Putamen (tissue), 1 donor: ENCODE results near the gene VIPR2.

Experiments
- DNase-seq: peaks from one replicate; pipeline ENCODE4 v3.0.0-alpha.2; 2016; ENCODE audit warnings: low spot score

The VIPR2 gene

DNA sequence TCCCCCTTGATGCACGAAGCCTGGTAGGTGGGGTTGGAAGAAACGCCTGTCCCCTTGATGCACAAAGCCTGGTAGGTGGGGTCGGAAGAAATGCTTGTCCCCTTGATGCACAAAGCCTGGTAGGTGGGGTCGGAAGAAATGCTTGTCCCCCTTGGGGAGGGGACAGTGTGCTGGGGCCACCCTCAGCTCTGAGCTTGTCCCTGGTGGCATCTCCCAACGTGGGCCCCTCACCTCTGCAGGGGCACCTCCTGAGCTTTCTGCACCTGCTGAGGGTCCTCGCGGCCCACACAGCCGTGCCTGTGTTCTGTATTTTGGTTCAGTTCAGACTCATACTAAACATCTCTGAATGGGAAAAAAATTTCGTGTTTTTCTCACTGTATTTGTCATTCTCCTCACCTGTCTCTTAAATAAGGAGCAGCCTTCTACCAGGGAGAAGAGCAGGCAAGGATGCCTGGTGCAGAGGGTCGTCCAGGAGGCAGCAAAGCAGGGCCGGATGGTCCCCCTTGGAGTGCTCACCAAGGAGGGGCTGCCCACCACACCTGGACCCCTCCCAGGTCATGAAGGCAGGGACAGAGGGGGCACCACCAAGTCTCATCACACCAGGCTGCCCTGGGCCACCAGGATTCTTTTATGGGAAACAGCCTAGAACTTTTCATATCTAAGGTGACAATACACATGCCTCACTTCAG, 24.7 kb downstream of the VIPR2 start:
- no peak for DNase-seq

DNA sequence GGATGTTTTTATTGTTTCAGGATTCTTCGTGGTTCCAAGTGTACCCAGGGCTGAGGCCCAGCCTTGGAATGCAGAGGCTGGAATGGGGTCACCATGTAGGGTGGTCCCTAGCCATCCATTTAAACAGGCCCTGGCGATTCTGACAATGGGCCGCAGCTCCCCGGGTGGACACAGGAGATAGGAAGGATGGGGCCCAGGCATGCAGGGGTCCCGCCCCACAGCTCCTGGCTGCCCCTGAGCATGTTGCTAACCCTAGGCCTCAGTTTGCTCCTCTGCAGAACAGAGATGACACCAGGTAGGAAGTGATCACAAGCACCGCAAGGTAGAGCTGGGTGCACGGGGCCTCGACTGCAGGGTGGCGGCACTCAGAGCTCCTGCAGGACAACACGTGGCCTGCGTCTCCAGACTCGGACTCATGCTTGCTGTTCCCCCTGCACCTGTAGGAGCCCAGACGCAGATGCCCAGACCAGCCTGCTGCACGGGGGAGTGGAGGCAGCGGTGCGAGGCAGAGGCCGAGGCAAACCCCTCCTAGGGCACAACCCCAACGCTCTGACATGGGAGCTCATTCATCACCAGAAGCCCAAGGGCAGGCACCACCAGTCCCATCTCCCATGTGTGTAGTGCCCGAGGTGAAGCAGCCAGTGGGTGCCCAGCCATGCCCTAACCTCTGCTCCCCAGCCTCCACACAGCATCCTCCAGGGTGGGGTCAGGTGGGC, 25.5 kb downstream of the VIPR2 start:
- DNase-seq: no peak

GRCh38 chr7:159118623-159119022, 26.0 kb downstream of the VIPR2 start:
- no peak for DNase-seq

GRCh38 chr7:159118197-159118595, 26.5 kb downstream of the VIPR2 start:
- DNase-seq: no peak

DNA sequence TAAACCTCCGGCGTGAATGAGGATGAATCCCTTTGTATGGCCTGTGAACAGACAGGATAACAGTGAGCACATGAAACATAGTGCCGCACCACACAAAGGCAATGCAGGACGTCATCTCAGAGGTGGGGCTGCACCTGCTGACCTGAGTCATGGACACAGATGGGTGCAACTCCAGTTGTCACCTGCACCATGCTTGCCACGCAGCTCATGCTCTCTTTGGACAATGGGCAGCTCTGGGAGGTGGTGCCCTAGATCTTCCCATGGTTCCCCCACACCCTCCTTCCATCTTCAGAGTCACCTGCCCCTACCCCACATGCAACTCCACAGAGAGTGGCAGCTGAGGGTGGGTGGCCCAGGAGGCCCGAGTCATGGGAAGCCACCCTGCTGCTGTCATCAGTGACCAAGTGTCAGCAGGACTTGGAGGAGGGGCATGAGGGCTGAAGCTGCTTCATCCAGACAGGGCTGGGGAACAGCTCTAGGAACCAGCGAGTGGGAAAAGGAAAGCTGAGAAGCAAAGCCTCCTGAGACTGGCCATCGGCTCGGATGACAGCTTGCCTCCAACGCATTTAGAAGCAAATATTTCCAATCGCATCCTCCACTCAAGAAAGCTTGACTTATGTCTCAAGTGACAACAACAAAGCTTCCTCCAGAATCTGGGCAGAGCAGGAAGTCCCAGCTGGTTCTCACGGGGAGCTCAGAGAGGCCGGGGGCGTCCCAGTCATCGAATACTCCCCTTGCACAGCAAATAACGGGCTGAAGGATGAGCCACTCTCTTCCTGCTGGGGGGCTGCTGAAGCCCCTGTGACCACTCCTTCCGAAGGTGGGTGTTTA, 27.1 kb downstream of the VIPR2 start:
- DNase-seq: no peak

DNA sequence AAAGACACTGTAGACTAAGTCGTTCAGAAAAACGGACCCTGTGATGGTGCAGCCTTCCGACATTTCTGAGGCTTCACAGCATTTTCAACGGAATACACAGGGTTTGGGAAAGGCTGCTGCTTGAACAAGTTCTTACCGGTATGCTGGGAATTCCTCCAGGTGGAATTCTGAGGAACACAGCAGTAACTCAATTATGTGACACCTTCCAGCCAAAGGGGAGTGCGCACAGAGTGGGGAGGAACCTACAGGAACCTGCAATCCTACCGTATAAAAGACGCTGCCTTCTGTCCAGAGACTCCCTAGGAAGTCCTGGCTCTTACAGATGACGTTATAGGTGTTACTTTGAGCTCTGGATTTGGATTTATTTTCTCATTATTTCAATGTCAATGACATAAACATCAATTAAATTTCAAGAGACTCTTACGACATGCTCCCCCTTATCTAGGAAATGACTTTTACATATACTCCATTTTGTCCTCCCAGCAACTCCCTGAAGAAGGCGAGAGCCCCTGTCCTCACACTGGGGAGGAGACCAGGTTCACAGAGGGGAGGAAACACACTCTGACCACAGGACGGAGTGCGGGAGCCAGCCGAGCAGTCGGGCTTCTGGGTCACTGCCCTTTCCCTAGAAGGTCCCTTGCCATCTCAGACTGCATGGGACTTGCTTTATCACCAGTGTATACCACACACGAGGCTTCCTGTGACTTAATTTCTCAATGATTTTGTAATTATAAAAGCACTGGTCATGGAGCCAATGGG, 27.9 kb downstream of the VIPR2 start:
- DNase-seq: no peak

DNA sequence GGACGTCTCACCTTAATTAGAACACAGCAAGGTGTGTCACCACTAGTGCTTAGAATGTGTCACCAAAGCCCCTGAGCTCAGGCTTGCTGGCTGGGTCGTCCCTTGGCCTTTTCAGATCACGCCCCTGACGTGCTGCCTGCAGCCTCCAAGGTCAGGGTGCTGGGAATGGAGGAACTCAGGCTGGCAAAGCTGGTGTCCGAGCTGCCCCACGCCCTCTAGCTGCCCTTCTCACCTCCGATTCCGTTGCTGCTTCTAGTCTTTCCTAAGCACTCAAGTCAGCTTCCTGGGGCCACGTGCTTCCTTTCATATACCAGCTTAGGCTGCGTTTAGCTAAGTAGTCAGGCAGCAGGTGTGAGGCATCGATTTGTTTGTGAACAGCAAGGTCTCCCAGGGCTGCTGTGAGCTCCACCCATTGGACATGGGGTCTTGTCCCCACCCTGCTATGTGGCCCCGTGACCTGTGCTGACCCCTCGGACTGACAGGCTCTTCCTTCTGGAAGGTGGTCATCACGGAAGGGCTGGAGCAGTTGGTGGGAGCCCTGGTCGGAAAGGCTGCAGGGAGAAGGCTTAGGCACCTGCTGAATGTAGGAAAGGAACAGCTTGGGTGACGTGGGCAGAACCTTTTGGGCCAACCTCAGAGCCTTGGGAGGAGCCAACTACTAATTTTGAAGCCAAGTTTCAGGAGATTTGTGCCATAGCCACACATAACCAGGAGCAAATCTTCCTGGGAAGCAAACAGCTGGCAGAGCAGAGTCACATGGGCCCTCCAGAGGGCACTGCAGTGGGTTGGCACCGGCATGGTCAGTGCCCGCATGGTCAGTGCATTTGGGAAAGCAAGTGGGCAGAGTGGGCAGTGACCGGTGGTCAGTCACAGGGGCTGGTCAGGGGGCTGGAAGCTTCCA, 28.8 kb downstream of the VIPR2 start:
- DNase-seq: no peak

GRCh38 chr7:159114981-159115380, 29.7 kb downstream of the VIPR2 start:
- no peak for DNase-seq

DNA sequence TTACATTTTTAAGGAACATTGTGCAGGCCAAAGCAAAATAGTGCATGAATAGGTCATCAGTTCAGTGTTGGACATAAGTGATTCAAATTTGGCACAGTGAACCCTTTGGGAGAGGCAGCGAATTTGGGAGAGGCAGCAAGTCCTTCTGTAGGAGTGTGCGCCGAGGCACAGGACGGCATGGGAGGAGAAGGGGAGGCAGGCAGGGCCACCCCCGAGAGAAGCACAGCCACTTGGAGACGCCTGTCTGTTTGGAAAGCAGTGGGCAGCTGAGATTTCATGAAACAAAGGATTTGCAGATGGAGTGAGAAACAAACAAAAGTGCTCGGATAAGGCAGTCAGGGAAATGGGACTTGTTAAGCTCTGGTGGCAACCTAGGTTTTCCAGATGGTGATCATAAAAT, 30.6 kb downstream of the VIPR2 start:
- DNase-seq: no peak

DNA sequence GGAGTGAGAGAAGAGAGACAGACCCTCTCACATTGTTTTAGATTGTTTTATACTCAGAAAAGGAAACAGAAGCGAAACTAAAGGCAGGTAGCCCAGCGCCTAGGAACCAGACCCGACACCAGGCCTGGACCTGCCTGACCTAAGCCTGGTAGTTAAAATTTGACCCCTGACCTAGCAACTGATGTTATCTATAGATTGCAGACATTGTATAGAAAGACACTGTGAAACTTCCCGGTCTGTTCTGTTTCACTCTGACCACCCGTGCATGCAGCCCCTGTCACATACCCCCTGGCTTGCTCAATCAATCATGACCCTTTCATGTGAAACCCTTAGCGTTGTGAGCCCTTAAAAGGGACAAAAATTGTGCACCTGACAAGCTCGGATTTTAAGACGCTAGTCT, 31.6 kb downstream of the VIPR2 start:
- DNase-seq: no peak

DNA sequence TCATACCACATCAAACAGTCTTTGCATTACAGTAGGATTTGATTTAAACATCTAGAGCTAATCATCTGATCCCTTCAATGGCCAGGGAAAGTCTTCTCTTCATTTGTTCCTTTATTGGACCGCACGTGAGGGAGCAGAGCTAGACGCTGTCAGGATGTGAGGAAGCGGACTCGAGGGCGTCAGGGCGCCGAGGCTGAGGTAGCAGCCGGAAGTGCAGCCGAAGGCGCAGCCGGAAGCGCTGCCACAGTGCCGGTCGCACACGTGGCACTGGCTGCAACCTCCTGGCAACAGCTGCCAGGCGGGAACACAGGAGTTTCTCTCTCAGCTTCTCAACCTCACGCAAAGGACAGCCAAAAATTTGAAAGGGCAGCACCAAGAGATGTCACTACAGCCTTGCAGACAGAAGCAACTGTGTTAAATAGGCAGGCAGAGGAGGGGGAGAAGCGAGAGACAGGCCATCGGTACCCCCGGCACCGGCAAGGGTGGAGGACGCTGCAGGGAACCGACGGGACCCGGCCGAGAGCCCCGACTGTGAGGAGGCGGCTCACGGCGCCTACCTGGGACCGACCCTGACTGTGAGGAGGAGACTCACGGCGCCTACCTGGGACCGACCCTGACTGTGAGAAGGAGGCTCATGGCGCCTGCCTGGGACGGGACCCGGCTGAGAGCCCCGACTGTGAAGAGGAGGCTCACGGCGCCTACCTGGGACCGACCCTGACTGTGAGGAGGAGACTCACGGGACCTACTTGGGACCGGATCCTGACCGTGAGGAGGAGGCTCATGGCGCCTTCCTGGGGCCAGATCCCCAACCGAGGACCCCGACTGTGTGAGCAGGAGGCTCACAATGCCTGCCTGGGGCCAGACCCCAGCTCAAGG, 32.3 kb downstream of the VIPR2 start:
- DNase-seq: no peak

DNA sequence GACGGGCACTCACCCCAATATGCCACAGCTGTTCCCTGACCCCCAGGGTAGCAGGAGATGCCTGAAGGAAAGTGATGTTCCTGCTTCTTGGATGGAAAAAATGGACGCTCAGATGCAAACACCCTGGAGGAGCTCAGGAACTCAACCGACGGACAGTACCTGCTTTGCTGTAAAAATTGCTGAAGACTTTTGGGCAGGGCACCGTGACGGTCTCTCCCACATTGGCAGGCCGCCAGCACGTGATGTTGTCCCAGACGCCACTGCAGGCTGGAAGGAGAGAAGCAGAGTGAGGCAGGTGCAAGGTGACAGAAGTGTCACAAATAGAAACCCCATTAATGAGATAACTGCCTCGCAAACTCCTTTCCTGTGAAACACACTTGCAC, 35.0 kb downstream of the VIPR2 start:
- DNase-seq: no peak

DNA sequence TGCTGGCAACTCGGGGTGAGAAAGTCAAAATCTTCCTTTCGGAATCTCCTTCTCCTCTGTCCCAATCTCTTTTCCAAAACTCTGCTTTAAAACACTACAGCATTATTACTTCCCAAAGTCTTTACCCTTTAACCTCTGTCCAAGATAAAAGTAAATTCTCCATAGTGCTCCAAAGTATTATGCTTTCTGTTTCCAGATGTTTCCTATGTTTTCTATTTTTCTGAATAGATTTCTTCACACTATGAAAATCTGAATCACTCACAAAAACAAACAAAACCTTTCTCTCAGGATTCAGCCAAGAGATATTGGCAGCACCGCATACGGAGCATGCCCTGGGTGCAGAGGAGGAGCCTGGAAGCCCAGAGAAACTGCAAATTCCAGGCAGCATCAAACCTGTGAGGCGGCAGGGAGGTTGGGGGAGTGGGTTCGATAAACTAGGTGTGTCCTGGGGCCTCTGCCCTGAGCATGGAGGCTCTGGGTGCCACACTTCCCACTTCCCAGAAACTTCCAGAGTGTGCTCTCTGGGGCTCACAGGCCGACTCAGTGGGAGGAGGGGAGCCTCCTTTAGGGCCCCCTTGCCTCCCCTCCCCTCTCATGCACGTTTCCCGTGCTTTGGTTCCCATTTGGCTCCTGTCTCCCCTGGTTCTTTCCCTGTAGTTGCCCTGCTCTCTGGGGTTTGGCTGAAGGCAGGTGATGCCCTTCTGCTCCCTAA, 35.6 kb downstream of the VIPR2 start:
- DNase-seq: no peak

GRCh38 chr7:159108491-159108890, 36.2 kb downstream of the VIPR2 start:
- DNase-seq: no peak

- DNase-seq: no peak
These were observed 37.3 kb downstream of the VIPR2 start for GRCh38 chr7:159107161-159107892.

GRCh38 chr7:159105832-159106811, 38.5 kb downstream of the VIPR2 start:
- no peak for DNase-seq

- no peak for DNase-seq
These were observed 39.4 kb downstream of the VIPR2 start for GRCh38 chr7:159105066-159105780.
